Liver (tissue), 3 donors: ENCODE measurements around the gene PAQR9.

Source experiments
- ATF3 ChIP-seq: IDR thresholded peaks from 2 replicates; pipeline ENCODE4 v1.6.1; 2016; ENCODE audit warnings: antibody characterized with exemption
- CTCF ChIP-seq: fragments of 150-350 bp; IDR thresholded peaks from 2 replicates; pipeline ENCODE4 v1.5.1; 2017; ENCODE audit warnings: improper control_type of control experiment, low read depth, low read length; ENCODE audit not compliant: missing input control
- EGR1 ChIP-seq, 2 donors: IDR thresholded peaks; 2 replicates each; pipeline ENCODE4 v1.6.1; 2016 to 2018; ENCODE audit warnings: antibody characterized with exemption in 2 of 2, low read depth in 2 of 2
- JUND ChIP-seq, 2 donors: IDR thresholded peaks; 2 replicates each; pipeline ENCODE4 v1.6.1; 2016; ENCODE audit warnings: antibody characterized with exemption in 2 of 2
- MAX ChIP-seq: IDR thresholded peaks from 2 replicates; pipeline ENCODE4 v1.6.1; 2016; ENCODE audit warnings: antibody characterized with exemption
- RAD21 ChIP-seq, 2 donors: IDR thresholded peaks; 2 replicates each; pipeline ENCODE4 v1.6.1; 2016; ENCODE audit warnings: antibody characterized with exemption in 2 of 2, mild to moderate bottlenecking in 2 of 2
- REST ChIP-seq: IDR thresholded peaks from 2 replicates; pipeline ENCODE4 v1.6.1; 2016; ENCODE audit warnings: antibody characterized with exemption, mild to moderate bottlenecking
- TAF1 ChIP-seq: conservative IDR thresholded peaks from 2 replicates; pipeline ENCODE4 v1.6.1; 2016; ENCODE audit warnings: antibody characterized with exemption, mild to moderate bottlenecking
- YY1 ChIP-seq: IDR thresholded peaks from 2 replicates; pipeline ENCODE4 v1.6.1; 2016; ENCODE audit warnings: antibody characterized with exemption, mild to moderate bottlenecking
- ZBTB33 ChIP-seq: IDR thresholded peaks from 2 replicates; pipeline ENCODE4 v1.6.1; 2016; ENCODE audit warnings: antibody characterized with exemption
- donor health status: healthy.
- donor health status: healthy.

- TF ChIP-seq MAX (no peak), CTCF (no peak), ATF3 (no peak), EGR1 (IDR thresholded peaks at IDR 0.05; ENCODE audit: low read depth in 2 of 2) (no peak), RAD21 (IDR thresholded peaks at IDR 0.05) (no peak), REST (no peak), TAF1 (no peak), ZBTB33 (no peak), YY1 (no peak), JUND (IDR thresholded peaks at IDR 0.05) (no peak)
Observed at GRCh38 chr3:142958707-142959106, 4.8 kb downstream of the PAQR9 start.
